ENCODE results near the gene MTAP. TPM values are rescaled to one million over a fixed set of nuclear protein-coding genes. Genes with fewer than 3 reads are reported as not detected.

Gene MTAP
- total RNA-seq, 1 experiment from 2014 or later, result 102 TPM

GRCh38 chr9:21800931-21801682, 1.3 kb upstream of the MTAP start:
- Histone ChIP-seq H3K27me3 (ENCODE audit: insufficient read depth, low read length) (no peaks in the 10 kb centered on the region), H2BK5ac (ENCODE audit: insufficient read length, low read length) (no peak overlapping the region), H4K8ac (replicated peaks; ENCODE audit: insufficient read length, low read depth, low read length) (no peak overlapping the region), H2BK120ac (ENCODE audit: low read depth, low read length, poor library complexity, severe bottlenecking) (no peak overlapping the region), H4K91ac (ENCODE audit: insufficient read length, low read depth, low read length) (no peak overlapping the region), H3K79me1 (ENCODE audit: insufficient read depth, low read depth, low read length, poor library complexity, severe bottlenecking) (peaks cover 5% of the 10 kb centered on the region), H2AK5ac (ENCODE audit: insufficient read length, low read length) (no peak overlapping the region), H3K9ac (ENCODE audit: extremely low read depth, insufficient read length, low read length) (peak overlapping the region; percentile 92), H3K79me2 (ENCODE audit: insufficient read depth, low read length) (peaks cover 30% of the 10 kb centered on the region), H2BK15ac (ENCODE audit: low read depth, low read length) (no peak overlapping the region), H3K4me1 (ENCODE audit: insufficient read depth, low read length) (peaks cover 4% of the 10 kb centered on the region; the same call in 1 of the 2 replicates), H3K23me2 (ENCODE audit: insufficient read length, low read depth, low read length, poor library complexity, severe bottlenecking) (peaks cover 12% of the 10 kb centered on the region), H3K18ac (ENCODE audit: insufficient read length, low read depth, low read length) (no peak overlapping the region), H3K23ac (ENCODE audit: insufficient read length, low read depth, low read length) (no peak overlapping the region), H3K56ac (ENCODE audit: insufficient read length, low read depth, low read length) (no peak overlapping the region), H3K4me2 (ENCODE audit: insufficient read depth, insufficient read length, low read length) (peak overlapping the region; percentile 63), H3K9me3 (ENCODE audit: control insufficient read depth, low read depth, low read length) (no peaks in the 10 kb centered on the region), H4K20me1 (ENCODE audit: control insufficient read depth, insufficient read depth, insufficient read length) (no peaks in the 10 kb centered on the region), H3K4ac (ENCODE audit: low read depth, low read length) (no peak overlapping the region), H2AFZ (ENCODE audit: low read length) (peak overlapping the region; percentile 81), H2BK20ac (ENCODE audit: low read depth, low read length, poor library complexity, severe bottlenecking) (no peak overlapping the region), H4K5ac (ENCODE audit: insufficient read length, low read depth, low read length) (no peak overlapping the region), H3K27ac (ENCODE audit: insufficient read length, low read depth, low read length) (no peak overlapping the region), H3T11ph (ENCODE audit: low read length) (no peak overlapping the region), H3K14ac (ENCODE audit: insufficient read depth, low read length) (0 out of 2 replicates have a peak overlapping the region, but pooled peaks have one; percentile 75), H2BK12ac (ENCODE audit: insufficient read length, low read depth, low read length) (no peak overlapping the region)
- WGBS (ENCODE audit: extremely low coverage, insufficient read length, low lambda C conversion rate), result no CpG with 5 or more reads among the region's 11 CpGs
- DNase-seq, result no peak
- Mint-ChIP-seq H3K4me1 (peaks cover 25 to 29% of the 10 kb centered on the region in 2 experiments), H3K9me3 (no peaks in the 10 kb centered on the region), H3K27me3 (ENCODE audit: low read depth) (peaks cover 46% of the 10 kb centered on the region), H3K4me3 (peak overlapping the region; percentile 98 to 100), H3K36me3 (ENCODE audit: insufficient read depth in 1 of 3, low read depth in 3 of 3) (peaks cover 5 to 22% (median 12%) of the 10 kb centered on the region in 3 experiments; a peak in 6 of 7 replicates), H3K27ac (no peak overlapping the region)
- TF ChIP-seq CTCF (conservative IDR thresholded peaks at IDR 0.05), result no peak

Data from H9 (cell line).